GM19468 (cell line): ENCODE data around the gene SNURF.
"Not testable (repeated sequence)": the region's sequence is repeated elsewhere in the genome, so short reads cannot be mapped to it uniquely, and the experiment has no call there.

ENCODE experiments used
- ATAC-seq: cut with Tn5 transposase; IDR thresholded peaks from one replicate; pipeline ENCODE4 v1.9.1; 2021; ENCODE audit warnings: mild to moderate bottlenecking, moderate library complexity, moderate number of reproducible peaks; ENCODE audit not compliant: unreplicated experiment; ENCODE audit errors: extremely low read depth

SNURF gene

DNA sequence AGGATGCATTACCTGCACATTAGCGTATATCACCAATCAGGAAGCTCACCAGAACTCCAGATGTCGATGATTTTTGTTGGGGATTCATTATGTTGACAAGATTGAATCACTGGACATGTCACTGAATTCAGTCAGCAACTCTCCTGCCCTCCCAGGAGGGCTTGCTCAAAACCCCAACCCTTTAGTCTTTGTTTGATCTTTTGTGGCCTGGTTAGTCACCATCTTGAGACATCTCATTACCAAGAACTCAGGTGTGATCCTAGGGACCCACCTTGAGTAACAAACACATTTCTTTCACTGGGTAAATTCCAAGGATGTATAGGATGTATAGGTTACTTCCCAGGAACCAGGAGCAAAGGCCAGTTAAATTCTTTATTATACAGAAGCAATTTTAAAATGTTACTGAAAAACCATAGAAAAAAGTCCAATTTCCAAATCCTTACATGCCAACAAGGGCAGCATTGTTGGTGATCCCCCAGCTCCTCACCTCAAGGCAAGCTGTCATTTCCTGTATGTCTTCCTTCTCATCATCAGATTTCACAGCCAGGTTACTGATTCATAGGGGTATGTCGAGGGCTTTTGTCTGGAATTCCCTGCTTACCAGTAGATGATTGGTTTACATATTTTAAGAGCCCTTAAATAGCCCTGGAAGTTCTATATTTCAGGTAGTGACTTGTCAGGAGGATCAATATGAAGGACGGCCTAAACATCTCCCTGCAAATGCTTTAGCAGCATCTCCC is 11.7 kb downstream of the SNURF start:
- no peak for ATAC-seq

DNA sequence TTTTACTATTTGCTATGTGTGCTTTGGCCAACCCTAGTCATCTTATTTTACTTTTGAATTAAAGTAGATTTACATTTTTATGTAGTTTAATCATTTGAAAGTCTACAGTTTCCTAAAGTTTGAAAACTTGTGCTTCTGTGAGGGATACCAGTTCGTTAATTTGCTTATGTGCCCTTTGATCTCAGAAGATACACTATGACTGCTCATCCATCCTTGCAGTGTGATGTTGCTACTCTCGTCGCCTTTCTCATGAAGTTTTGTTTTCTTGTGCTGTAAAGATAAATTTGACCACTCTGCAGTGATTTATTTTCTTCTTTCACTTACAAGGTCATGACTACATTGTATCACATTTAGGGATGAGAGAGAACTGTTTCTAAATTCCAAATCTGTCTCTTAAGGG is 16.3 kb downstream of the SNURF start:
- no peak for ATAC-seq

DNA sequence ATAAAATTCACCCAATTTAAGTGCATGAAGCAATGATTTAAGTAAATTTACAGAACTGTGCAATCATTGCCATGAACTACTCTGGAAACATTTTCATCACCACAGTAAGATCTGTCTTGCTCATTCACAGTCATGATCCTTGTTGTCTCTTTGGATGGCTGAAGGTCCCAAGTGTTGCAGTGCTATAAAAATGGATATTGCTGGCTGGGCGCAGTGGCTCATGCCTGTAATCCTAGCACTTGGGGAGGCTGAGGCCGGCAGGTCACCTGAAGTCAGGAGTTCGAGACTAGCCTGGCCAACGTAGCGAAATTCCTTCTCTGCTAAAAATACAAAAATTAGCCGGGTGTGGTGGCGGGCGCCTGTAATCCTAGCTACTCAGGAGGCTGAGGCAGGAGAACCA is 17.0 kb downstream of the SNURF start:
- no peak for ATAC-seq

DNA sequence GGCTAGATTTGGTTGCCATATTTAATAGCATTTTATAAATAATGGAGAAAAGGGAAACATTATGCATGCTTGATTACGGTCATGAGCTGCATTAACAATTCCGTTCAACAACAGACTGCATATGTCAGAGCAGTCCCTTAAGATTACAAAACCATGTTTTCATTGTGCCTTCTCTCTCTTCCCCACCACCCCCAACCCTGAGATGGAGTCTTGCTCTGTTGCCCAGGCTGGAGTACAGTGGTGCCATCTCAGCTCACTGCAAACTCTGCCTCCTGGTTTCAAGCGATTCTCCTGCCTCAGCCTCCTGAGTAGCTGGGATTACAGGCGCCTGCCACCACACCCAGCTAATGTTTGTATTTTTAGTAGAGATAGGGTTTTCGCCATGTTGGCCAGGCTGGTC is 17.9 kb downstream of the SNURF start:
- not testable (repeated sequence) for ATAC-seq

DNA sequence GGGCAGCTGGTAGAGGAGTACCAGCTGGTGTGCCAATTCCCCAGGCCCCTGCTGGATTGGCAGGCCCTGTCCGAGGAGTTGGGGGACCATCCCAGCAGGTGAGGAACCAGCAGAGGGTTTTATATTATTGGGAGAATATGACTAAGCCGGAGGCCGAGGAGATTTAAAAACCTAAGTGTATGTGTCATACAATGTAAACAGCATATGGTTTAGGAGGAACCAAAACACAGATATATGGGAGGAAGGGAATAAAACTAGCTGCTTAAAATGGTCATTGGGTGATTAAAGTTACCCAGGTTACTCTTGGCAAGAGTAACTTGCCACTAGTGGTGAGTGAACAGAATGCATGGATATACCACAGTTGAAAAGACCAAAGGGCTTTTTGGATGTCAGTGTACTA is 22.1 kb downstream of the SNURF start:
- ATAC-seq, result no peak

DNA sequence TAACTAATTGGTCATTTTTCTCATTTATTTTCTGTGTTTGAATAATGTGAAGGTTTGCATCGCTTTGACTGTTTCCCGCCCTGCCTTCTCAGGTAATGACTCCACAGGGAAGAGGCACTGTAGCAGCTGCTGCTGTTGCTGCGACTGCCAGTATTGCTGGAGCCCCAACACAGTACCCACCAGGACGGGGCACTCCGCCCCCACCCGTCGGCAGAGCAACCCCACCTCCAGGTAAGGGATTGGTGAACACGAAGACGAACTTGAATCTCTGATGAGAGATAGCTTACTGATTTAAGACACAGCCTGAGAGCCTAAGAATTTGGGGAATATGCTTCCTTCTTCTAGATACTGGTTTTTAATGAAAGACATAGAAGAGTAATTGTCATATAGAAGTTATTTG is 22.9 kb downstream of the SNURF start:
- ATAC-seq, result no peak

DNA sequence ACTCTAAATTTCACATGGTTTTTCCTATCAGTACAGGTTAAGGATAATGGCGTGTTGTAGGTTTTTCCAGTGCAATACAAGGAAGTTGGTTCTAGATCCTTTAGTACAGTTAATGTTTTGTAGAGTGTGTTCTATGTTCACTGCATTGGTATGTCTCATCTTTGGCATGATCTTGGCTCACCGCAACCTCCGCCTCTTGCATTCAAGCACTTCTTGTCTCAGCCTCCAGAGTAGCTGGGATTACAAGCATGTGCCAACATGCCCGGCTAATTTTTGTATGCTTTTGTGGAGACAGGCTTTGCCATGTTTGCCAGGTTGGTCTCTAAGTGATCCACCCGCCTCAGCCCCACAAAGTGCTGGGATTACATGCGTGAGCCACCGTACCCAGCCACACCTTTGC is 30.4 kb downstream of the SNURF start:
- ATAC-seq, result no peak

DNA sequence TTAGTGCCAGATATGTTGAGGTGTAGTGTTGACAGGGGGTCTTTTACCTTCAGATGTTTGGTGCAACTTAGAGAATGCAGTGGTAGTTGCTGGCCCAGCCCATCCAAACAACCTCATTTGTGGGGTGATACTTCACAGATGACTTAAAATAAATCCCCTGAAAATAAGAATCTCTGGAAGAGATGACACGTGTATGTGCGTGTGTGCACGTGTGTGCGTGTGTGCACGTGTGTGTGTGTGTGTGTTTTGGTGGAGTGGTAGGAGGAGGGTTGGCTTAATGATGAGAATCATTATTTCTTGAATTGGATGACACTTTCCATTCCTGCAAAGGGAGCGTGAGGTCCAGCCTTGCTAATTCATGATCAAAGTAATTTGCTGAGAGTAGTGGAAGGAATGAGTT is 31.9 kb downstream of the SNURF start:
- no peak for ATAC-seq
